SK-N-SH (cell line): ENCODE measurements around the gene DDX24. TPM values are rescaled to one million over a fixed set of nuclear protein-coding genes. Genes with fewer than 3 reads are reported as not detected.
A peak's percentile ranks its signal among the peaks of the same experiment; 100 is the strongest.

Experiments
- CTCF ChIA-PET: fragments of 300-600, 350-600 bp; formaldehyde crosslinking; extraction: SDS; loops from one replicate; lab custom pipeline; 2021; lab: Yijun Ruan, JAX
- POLR2A ChIA-PET: fragments of 350-600 bp; sonication (Branson Sonifier 250); formaldehyde crosslinking; extraction: SDS; loops from one replicate; lab custom pipeline; 2020; ENCODE audit warnings: antibody characterized with exemption, inconsistent platforms; lab: Yijun Ruan, JAX
- DNase-seq: peaks from one replicate; pipeline ENCODE4 v3.0.0; 2012
- H2AFZ ChIP-seq: fragments of 200-600 bp; sonication (generic); 2 replicates; pipeline ENCODE4 v1.8.1; 2016; ENCODE audit warnings: antibody characterized with exemption, mild to moderate bottlenecking, low read depth
- H3F3A ChIP-seq: fragments of 200-600 bp; sonication (generic); replicated peaks from 2 replicates; pipeline ENCODE3; 2016; ENCODE audit warnings: antibody characterized with exemption, mild to moderate bottlenecking; ENCODE audit not compliant: insufficient read depth
- H3K27ac ChIP-seq, 2 experiments: fragments of 200-500 bp in 1 of 2; fragments of 200-600 bp in 1 of 2; sonication (Bioruptor generic) in 1 of 2; sonication (generic), shearing (Covaris generic) in 1 of 2; 2 replicates each; pipeline versions ENCODE4 v1.5.1 to v1.6.1; 2014 to 2016; ENCODE audit warnings: low read depth in 2 of 2, inconsistent platforms in 1 of 2, low read length in 1 of 2, mild to moderate bottlenecking in 1 of 2, mixed read lengths in 1 of 2
- H3K27me3 ChIP-seq: fragments of 200-600 bp; sonication (generic), shearing (Covaris generic); 2 replicates; pipeline ENCODE4 v1.6.1; 2016; ENCODE audit warnings: mixed run types; ENCODE audit not compliant: insufficient read depth
- H3K36me3 ChIP-seq, 2 experiments: fragments of 200-500 bp in 1 of 2; fragments of 200-600 bp in 1 of 2; sonication (Bioruptor generic) in 1 of 2; sonication (generic) in 1 of 2; replicated peaks in 1 of 2; 2 replicates each; pipeline versions ENCODE3 to v1.5.1; 2014 to 2016; ENCODE audit warnings: low read length in 1 of 2, mild to moderate bottlenecking in 1 of 2; ENCODE audit not compliant: insufficient read depth in 2 of 2, control insufficient read depth in 1 of 2
- H3K4me1 ChIP-seq, 2 experiments: fragments of 200-500 bp in 1 of 2; fragments of 200-600 bp in 1 of 2; sonication (Bioruptor generic) in 1 of 2; sonication (generic), shearing (Covaris generic) in 1 of 2; 2 replicates each; pipeline versions ENCODE4 v1.5.1 to v1.6.1; 2014 to 2016; ENCODE audit warnings: low read depth in 1 of 2, low read length in 1 of 2, mixed run types in 1 of 2; ENCODE audit not compliant: insufficient read depth in 2 of 2, control insufficient read depth in 1 of 2
- H3K4me2 ChIP-seq: fragments of 200-600 bp; sonication (generic), shearing (Covaris generic); 2 replicates; pipeline ENCODE4 v1.6.1; 2017; ENCODE audit warnings: mixed run types
- H3K4me3 ChIP-seq, 2 experiments: fragments of 200-500 bp in 1 of 2; fragments of 200-600 bp in 1 of 2; sonication (Bioruptor generic) in 1 of 2; sonication (generic), shearing (Covaris generic) in 1 of 2; 2 replicates each; pipeline versions ENCODE4 v1.5.1 to v1.8.1; 2014 to 2016; ENCODE audit warnings: low read depth in 2 of 2, inconsistent platforms in 1 of 2, low read length in 1 of 2, mild to moderate bottlenecking in 1 of 2, mixed read lengths in 1 of 2, moderate library complexity in 1 of 2
- H3K79me2 ChIP-seq: fragments of 200-600 bp; sonication (generic); 2 replicates; pipeline ENCODE4 v1.8.1; 2017; ENCODE audit warnings: mild to moderate bottlenecking; ENCODE audit not compliant: insufficient read depth
- H3K9ac ChIP-seq: fragments of 200-600 bp; sonication (generic); 2 replicates; pipeline ENCODE4 v1.6.1; 2017; ENCODE audit warnings: mixed run types
- H3K9me2 ChIP-seq: fragments of 200-600 bp; sonication (generic); 2 replicates; pipeline ENCODE4 v1.6.1; 2017; ENCODE audit warnings: mixed run types
- H3K9me3 ChIP-seq: fragments of 200-600 bp; sonication (generic); 2 replicates; pipeline ENCODE4 v1.6.1; 2017; ENCODE audit warnings: mixed run types, mild to moderate bottlenecking, moderate library complexity
- H4K20me1 ChIP-seq: fragments of 200-600 bp; sonication (generic); 2 replicates; pipeline ENCODE4 v1.6.1; 2017; ENCODE audit warnings: mild to moderate bottlenecking, mixed run types; ENCODE audit not compliant: insufficient read depth
- FOSL2 ChIP-seq: IDR thresholded peaks from 2 replicates; pipeline ENCODE4 v1.4.0; 2012; ENCODE audit warnings: low read depth, mild to moderate bottlenecking, moderate library complexity, borderline replicate concordance
- FOXM1 ChIP-seq: IDR thresholded peaks from 2 replicates; pipeline ENCODE4 v1.4.0; 2012; ENCODE audit warnings: low read depth, mild to moderate bottlenecking
- JUND ChIP-seq: IDR thresholded peaks from 2 replicates; pipeline ENCODE4 v1.4.0; 2012
- MAX ChIP-seq: IDR thresholded peaks from 2 replicates; pipeline ENCODE4 v1.4.0; 2012; ENCODE audit warnings: low read depth
- NFIC ChIP-seq: IDR thresholded peaks from 2 replicates; pipeline ENCODE4 v1.4.0; 2012; ENCODE audit warnings: borderline replicate concordance
- PBX3 ChIP-seq: IDR thresholded peaks from 2 replicates; pipeline ENCODE4; 2012
- RAD21 ChIP-seq: IDR thresholded peaks from 2 replicates; pipeline ENCODE4 v1.6.1; 2012; ENCODE audit warnings: mild to moderate bottlenecking, low read length
- RXRA ChIP-seq: IDR thresholded peaks from 2 replicates; pipeline ENCODE4 v1.4.0; 2012; ENCODE audit warnings: low read depth, mild to moderate bottlenecking, borderline replicate concordance
- TCF12 ChIP-seq: IDR thresholded peaks from 2 replicates; pipeline ENCODE4 v1.4.0; 2012
- ZBTB33 ChIP-seq: IDR thresholded peaks from 2 replicates; pipeline ENCODE4 v1.4.0; 2012; ENCODE audit warnings: low read depth, borderline replicate concordance
- WGBS: methylation state at CpG from one replicate; pipeline ENCODE4 v1.1.6; 2017; ENCODE audit warnings: low lambda C conversion rate; 5-methylcytosine and 5-hydroxymethylcytosine counted together
- polyA plus RNA-seq, 3 experiments: library from polyadenylated mRNA; depleted of rRNA; stranded (reverse); fragments of >200 nt; gene quantifications; 2 replicates each; pipeline ENCODE4 v1.2.3, GENCODE V29; 2012

DDX24 gene
- polyA plus RNA-seq, 1 of the 3 experiments (the other 2 are of a cell fraction): 108 TPM

- TF ChIP-seq NFIC (peak; percentile 69; the same call in 1 of the 2 replicates), RXRA (peak; percentile 31; the same call in 1 of the 2 replicates), JUND (peak; percentile 72), MAX (0 out of 2 replicates have a peak, but pooled peaks have one; percentile 25), PBX3 (peak; percentile 33; the same call in 1 of the 2 replicates), FOXM1 (no peak), TCF12 (peak; percentile 90), ZBTB33 (no peak), FOSL2 (peak; percentile 48; the same call in 1 of the 2 replicates)
- Histone ChIP-seq H4K20me1 (no peaks in the 10 kb centered on the region), H3K4me2 (peak overlapping the region; percentile 40), H3K9ac (no peak overlapping the region), H2AFZ (no peak overlapping the region), H3K36me3 (no peaks in the 10 kb centered on the region), H3K79me2 (no peaks in the 10 kb centered on the region), H3K4me1 (peaks cover 0 to 3% of the 10 kb centered on the region in 2 experiments; a peak in 1 of 4 replicates), H3K27me3 (no peaks in the 10 kb centered on the region), H3F3A (no peaks in the 10 kb centered on the region), H3K9me3 (no peaks in the 10 kb centered on the region), H3K9me2 (no peaks in the 10 kb centered on the region), H3K27ac (no peak overlapping the region), H3K4me3 (no peak overlapping the region)
- WGBS: 24% methylated on average over 4 of the region's 4 CpGs
- CTCF ChIA-PET: interaction anchor here (0.9 to 1.8 kb wide), 2 partner anchors 70 to 127 kb away, joined by 3 to 8 read pairs; no protein-coding TSS in a partner anchor
- POLR2A ChIA-PET: no interaction called here
- no peak for DNase-seq
These were observed 71.2 kb downstream of the DDX24 start for GRCh38 chr14:94009767-94010166.

GRCh38 chr14:94008234-94008633, 72.8 kb downstream of the DDX24 start:
- WGBS: 59% methylated on average over 3 of the region's 3 CpGs
- CTCF ChIA-PET: no interaction called here

More at GRCh38 chr14:94008234-94008633, 72.8 kb downstream of the DDX24 start:
- Histone ChIP-seq H3K79me2 (no peaks in the 10 kb centered on the region), H3K9me2 (no peaks in the 10 kb centered on the region), H3K9me3 (no peaks in the 10 kb centered on the region), H3K4me3 (no peak overlapping the region), H3K9ac (no peak overlapping the region), H3K27ac (no peak overlapping the region), H3F3A (no peaks in the 10 kb centered on the region), H2AFZ (no peak overlapping the region), H4K20me1 (no peaks in the 10 kb centered on the region), H3K4me1 (peaks cover 0 to 3% of the 10 kb centered on the region in 2 experiments; a peak in 1 of 4 replicates), H3K36me3 (no peaks in the 10 kb centered on the region), H3K4me2 (no peak overlapping the region), H3K27me3 (no peaks in the 10 kb centered on the region)
- POLR2A ChIA-PET: no interaction called here
- no peak for TF ChIP-seq ZBTB33
- no peak for TF ChIP-seq TCF12
- no peak for TF ChIP-seq RAD21
- TF ChIP-seq RXRA: no peak
- DNase-seq: no peak
